ENCODE results near the gene OR2AE1. TPM values are rescaled to one million over a fixed set of nuclear protein-coding genes. Genes with fewer than 3 reads are reported as not detected.

Gene OR2AE1
- total and polyA plus RNA-seq, 2 of the 13 experiments (the other 11 are each of a cell fraction or from before 2014, with no cell fraction given): not detected

- intact Hi-C loops (cut with micrococcal nuclease; ENCODE audit: unreplicated experiment): no loop called here
- ChIA-PET CTCF (ENCODE audit: low intra/inter-chr PET ratio, low total read pairs) (no interaction called here), POLR2A (no interaction called here)
- BruUV-seq (replicated peaks): no TSS peak
- Histone ChIP-seq H3K9ac (ENCODE audit: insufficient read depth, low read depth, low read length) (no peak overlapping the region), H3K27me3 (ENCODE audit: control insufficient read depth in 1 of 2, insufficient read depth in 2 of 2, low read length in 2 of 2) (no peaks in the 10 kb centered on the region), H2AFZ (ENCODE audit: low read length) (no peak overlapping the region), H4K20me1 (ENCODE audit: insufficient read depth, low read length) (no peaks in the 10 kb centered on the region), H3K4me2 (ENCODE audit: low read depth, low read length) (no peak overlapping the region), H3K9me3 (ENCODE audit: low read length) (no peaks in the 10 kb centered on the region), H3K4me1 (ENCODE audit: insufficient read depth, low read length) (no peaks in the 10 kb centered on the region), H3K27ac (ENCODE audit: extremely low read length, insufficient read depth, low read length) (no peak overlapping the region), H3K36me3 (replicated peaks in 1 of 2; ENCODE audit: control insufficient read depth in 1 of 2, insufficient read depth in 2 of 2, low read length in 2 of 2) (peaks cover 3 to 20% of the 10 kb centered on the region in 2 experiments), H3K79me2 (ENCODE audit: insufficient read depth, low read length) (no peaks in the 10 kb centered on the region), H3K4me3 (replicated peaks in 1 of 3; ENCODE audit: insufficient read depth in 1 of 3, low read depth in 2 of 3, low read length in 3 of 3) (no peak overlapping the region)
- FAIRE-seq: no peak
- TF ChIP-seq FOXK2 (IDR thresholded peaks at IDR 0.05) (no peak), ZNF256 (CRISPR knock-in tag; conservative IDR thresholded peaks at IDR 0.05) (no peak), IKZF1 (IDR thresholded peaks at IDR 0.05) (no peak), MIER2 (CRISPR knock-in tag; IDR thresholded peaks at IDR 0.05) (no peak), ZNF432 (CRISPR knock-in tag; IDR thresholded peaks at IDR 0.05; ENCODE audit: borderline replicate concordance) (no peak), HNF1A (IDR thresholded peaks at IDR 0.05; ENCODE audit: low read depth) (no peak), HNF1A (CRISPR knock-in tag; IDR thresholded peaks at IDR 0.05; ENCODE audit: borderline replicate concordance) (no peak), XRCC5 (optimal IDR thresholded peaks at IDR 0.05; ENCODE audit: low read length) (no peak), RNF2 (conservative IDR thresholded peaks at IDR 0.05; ENCODE audit: low read depth) (no peak), ZNF136 (CRISPR knock-in tag; IDR thresholded peaks at IDR 0.05; ENCODE audit: low read depth) (no peak), RBAK (CRISPR knock-in tag; IDR thresholded peaks at IDR 0.05) (no peak), ZNF598 (CRISPR knock-in tag; IDR thresholded peaks at IDR 0.05; ENCODE audit: borderline replicate concordance) (no peak), BCL6 (CRISPR knock-in tag; IDR thresholded peaks at IDR 0.05) (no peak), BRD4 (CRISPR knock-in tag; IDR thresholded peaks at IDR 0.05) (no peak), CBFB (CRISPR knock-in tag; IDR thresholded peaks at IDR 0.05) (no peak), ZNF235 (CRISPR knock-in tag; IDR thresholded peaks at IDR 0.05; ENCODE audit: borderline replicate concordance) (no peak), KAT8 (CRISPR knock-in tag; IDR thresholded peaks at IDR 0.05) (no peak), HMG20B (CRISPR knock-in tag; conservative IDR thresholded peaks at IDR 0.05) (no peak)
- in situ Hi-C loops (cut with HindIII; ENCODE audit: extremely low pct_ligation_motif_present, low pct_unique_long_range_greater_than_20kb): no loop called here
- WGBS (ENCODE audit: low lambda C conversion rate): 92% methylated on average over 6 of the region's 6 CpGs
- no peak for ATAC-seq
- no peak for DNase-seq (ENCODE audit: low spot score)
These were observed 20.6 kb upstream of the OR2AE1 start for GRCh38 chr7:99897322-99898022.
